Measurements from ENCODE around the gene DYRK1A.

GRCh38 chr21:37527716-37528115, 161.1 kb downstream of the DYRK1A start:
- no peak for TF ChIP-seq POLR2A (IDR thresholded peaks at IDR 0.05; ENCODE audit: low read length)
- no peak for TF ChIP-seq GATA1 (IDR thresholded peaks at IDR 0.05; ENCODE audit: low read depth, low read length)

Measured in erythroblast (primary cell).